NB4 (cell line): ENCODE measurements around the gene KCTD13.
A peak's percentile ranks its signal among the peaks of the same experiment; 100 is the strongest.

ENCODE experiments used
- MAX ChIP-seq: IDR thresholded peaks from 2 replicates; pipeline ENCODE4 v1.6.1; 2011; ENCODE audit warnings: low read depth, low read length
- POLR2A ChIP-seq: IDR thresholded peaks from 2 replicates; pipeline ENCODE4 v1.6.1; 2011; ENCODE audit warnings: mild to moderate bottlenecking; ENCODE audit not compliant: insufficient read length; ENCODE audit errors: extremely low read depth
- TF ChIP-seq, protein P1 (sequence below): IDR thresholded peaks from one replicate; pipeline ENCODE4 v1.5.1; 2012; ENCODE audit warnings: low read depth, low read length

DNA sequence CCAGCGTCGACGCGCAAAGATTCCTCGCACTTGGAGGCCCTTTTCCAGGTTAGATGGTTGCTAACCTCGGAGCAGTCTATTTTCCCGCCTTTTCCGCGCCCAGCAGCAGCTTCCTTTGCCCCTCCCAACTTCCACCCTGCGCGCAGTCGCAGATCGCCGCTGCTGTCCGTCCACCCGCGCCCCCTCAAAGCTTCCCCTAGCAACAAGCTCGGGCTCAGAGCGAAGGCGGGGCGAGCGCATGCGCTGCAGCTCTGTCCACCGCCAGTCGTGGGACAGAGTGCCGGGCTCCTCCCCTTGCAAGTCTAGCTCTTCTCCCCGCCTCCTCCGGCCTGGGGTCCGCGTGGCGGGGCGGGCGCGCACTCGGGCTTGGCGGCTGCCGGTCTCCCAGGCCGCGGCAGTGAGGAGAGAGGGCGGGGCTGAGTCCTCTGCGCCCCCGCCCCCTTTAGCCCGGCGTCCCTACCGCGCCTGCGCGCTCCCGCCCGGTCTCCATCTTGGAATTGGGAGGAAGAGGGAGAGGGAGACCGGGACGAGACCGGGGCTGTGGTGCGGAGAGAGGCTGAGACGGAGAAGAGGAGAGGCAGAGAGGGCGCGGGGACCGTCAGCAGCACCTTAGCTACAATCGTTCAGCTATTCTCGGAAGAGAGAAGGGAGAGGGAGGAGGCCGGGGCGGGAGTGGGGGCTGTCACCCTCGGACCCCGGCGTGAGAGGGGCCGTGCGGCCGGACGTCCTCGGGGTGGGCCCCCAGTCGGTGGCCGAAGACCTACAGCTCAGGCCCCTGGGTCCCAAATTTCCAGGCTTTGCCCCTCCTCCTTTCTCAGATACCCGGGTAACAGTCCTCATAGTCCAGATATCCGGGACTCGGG is 47.6 kb upstream of the KCTD13 start, which contains the start of gene TAOK2:
- TF ChIP-seq, protein P1, sequence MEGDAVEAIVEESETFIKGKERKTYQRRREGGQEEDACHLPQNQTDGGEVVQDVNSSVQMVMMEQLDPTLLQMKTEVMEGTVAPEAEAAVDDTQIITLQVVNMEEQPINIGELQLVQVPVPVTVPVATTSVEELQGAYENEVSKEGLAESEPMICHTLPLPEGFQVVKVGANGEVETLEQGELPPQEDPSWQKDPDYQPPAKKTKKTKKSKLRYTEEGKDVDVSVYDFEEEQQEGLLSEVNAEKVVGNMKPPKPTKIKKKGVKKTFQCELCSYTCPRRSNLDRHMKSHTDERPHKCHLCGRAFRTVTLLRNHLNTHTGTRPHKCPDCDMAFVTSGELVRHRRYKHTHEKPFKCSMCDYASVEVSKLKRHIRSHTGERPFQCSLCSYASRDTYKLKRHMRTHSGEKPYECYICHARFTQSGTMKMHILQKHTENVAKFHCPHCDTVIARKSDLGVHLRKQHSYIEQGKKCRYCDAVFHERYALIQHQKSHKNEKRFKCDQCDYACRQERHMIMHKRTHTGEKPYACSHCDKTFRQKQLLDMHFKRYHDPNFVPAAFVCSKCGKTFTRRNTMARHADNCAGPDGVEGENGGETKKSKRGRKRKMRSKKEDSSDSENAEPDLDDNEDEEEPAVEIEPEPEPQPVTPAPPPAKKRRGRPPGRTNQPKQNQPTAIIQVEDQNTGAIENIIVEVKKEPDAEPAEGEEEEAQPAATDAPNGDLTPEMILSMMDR, result no peak
- TF ChIP-seq POLR2A, result peak; percentile 78
- TF ChIP-seq MAX, result peak; percentile 73
